ENCODE measurements around the gene MADD.

MADD gene

DNA sequence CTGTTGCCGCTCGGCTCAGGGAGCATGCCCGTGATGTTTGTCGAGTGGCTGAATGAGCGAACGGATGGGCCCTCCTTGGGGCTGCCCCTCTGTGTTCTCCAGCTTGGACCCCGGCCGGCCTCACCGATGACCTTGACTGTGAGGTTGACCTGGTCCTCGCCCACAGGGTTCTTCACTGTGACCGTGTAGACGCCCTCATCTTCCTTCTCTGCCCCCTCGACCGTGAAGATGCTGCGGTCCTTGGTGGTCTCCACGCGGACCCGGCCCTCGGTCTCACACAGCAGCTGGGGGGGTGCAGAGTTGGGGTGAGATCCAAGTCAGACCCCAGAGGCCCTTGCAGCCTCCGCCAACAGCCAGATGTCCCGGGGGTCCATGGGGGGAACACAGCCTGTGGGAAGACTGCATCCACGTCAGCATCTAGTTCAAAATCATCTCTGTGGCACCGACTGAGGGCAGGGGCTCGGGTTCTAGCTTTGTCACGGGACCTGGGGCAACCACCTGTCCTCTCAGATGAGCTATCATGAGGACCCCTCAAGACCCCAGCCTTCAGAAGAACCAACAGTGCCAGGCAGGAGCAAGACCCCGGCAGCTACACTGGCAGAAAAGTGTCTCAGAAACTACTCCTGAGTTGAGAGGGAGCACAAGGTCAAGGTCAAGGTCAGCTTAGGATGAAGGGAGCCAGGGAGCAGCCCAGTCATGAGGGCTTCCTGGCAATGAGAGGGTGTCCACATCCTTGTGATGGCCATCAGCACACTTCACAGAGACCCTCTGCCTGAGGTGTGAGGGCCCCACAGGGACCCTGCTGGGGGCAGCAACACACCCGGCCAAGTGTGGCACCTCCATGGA is 68.7 kb downstream of the MADD start:
- DNase-seq (ENCODE audit: low read depth in 2 of 2), result no peak

GRCh38 chr11:47340010-47340409 is 70.1 kb downstream of the MADD start:
- DNase-seq (ENCODE audit: low read depth in 2 of 2), result no peak

- DNase-seq (ENCODE audit: low read depth in 2 of 2), result no peak
These were observed 71.2 kb downstream of the MADD start for GRCh38 chr11:47340980-47341775.

GRCh38 chr11:47342036-47342803 is 72.3 kb downstream of the MADD start:
- DNase-seq (ENCODE audit: low read depth in 2 of 2), result no peak

DNA sequence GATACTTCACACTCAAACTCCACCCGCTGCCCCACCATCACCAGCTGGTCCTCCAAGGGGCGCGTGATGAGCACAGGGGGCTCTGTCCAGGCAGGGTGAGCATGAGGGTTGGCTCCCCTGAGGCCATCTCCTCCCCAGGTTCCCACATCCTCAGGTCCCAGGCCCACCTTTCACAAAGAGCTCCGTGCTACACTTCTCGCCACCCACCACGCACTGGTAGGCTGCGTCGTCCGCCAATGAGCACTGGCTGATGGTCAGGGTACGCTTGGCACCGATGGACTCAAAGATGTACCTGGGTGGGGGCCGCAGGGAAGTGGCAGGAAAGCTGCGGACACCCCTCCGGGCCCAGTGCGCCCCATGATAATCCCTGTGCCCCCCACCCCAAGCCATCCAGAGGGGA is 72.9 kb downstream of the MADD start:
- DNase-seq (ENCODE audit: low read depth in 2 of 2), result no peak

DNA sequence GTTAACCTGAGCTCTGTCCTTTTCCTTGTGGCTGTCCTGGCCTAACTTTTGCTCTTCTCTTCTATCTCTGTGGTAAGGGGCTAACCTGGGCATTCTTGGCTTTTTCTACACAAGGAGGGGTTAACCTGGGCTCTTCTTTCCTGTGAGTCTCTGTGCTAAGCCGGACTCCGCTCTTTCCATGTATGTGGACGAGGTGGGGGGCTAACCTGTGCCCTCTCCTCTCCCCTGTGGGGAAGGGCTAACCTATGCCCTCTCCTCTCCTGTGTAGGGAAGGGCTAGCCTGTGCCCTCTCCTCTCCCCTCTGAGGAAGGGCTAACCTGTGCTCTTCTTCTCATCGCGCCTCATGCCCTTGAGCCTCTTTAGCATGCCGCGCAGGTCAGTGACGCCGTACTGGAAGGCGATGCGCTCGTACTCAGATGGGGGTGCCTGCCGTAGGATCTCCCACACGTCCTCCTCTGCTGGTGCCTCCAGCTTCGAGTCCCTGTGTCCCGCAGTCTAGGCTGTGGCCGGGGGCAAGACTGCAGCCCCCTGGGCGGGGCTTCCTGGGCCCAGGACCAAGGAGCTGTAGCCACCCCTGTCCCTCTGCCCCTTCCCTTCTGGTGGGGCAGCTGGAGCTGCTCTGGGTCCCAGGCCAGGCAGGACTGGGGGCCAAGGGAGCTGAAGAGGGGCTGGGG is 76.1 kb downstream of the MADD start:
- no peak for DNase-seq (ENCODE audit: low read depth in 2 of 2)

- no peak for DNase-seq (ENCODE audit: low read depth in 2 of 2)
These were observed 77.2 kb downstream of the MADD start for GRCh38 chr11:47347137-47347536.

- no peak for DNase-seq (ENCODE audit: low read depth in 2 of 2)
These were observed 78.3 kb downstream of the MADD start for GRCh38 chr11:47348131-47348802.

DNA sequence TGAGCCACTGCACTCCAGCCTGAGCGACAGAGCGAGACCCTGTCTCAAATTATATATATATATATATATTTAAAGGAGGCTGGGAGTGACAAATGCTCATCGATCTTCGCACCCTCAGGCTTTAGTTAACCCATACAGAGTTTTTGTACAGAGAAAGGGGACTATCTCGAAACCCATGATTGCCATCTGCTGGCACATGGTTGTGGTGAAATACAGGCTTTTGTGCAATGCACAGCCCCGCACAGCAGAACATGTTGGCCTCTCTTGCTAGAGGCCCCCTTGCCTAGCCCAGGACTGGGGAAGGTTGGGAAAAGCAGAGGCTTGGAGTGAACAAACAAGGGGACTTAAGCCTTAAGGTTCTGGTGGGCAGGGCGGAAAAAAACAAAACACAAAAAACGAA is 78.9 kb downstream of the MADD start:
- DNase-seq (ENCODE audit: low read depth in 2 of 2), result no peak

DNA sequence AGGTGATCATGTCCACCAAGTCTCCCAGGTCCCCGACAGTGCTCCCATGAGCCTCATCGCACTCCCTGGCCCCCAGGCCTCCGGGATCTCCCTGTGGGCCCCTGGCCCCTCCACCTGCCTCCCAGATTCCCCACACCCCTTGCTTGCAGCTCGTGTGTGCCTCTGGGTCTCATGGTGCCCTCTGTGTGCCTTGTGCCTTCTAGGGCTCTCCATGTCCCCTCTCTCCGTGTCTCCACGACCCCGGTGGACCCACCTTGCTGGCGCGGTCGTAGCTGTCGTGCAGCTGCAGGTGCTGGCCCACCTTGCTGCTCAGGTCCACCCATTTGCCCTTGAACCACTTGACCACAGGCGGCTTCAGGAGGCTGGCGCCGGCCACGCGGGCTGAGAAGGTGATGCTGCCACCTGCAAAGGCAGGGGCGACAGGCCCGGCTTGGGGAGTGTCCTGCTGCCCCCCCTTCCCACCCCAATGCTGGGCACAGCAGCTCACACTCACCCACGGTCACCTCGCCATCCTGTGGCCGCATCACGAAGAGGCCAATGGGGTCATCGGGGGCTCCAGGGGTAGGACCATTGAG is 79.7 kb downstream of the MADD start:
- no peak for DNase-seq (ENCODE audit: low read depth in 2 of 2)

DNA sequence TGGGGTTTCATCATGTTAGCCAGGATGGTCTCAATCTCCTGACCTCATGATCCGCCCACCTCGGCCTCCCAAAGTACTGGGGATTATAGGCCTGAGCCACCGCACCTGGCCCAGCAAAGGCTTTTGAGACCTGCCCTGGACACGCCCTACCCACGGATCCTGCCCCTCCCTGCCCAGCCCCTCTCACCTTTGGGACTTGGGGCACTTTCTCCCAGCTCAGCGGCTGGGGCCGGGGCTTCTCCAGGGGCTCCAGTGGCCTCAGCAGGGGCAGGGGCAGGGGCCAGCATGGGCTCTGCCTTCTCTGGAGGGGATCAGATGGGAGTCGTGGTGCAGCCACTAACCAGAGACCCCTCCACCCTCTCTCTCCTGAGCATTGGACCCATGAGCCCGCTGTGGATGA is 80.4 kb downstream of the MADD start:
- no peak for DNase-seq (ENCODE audit: low read depth in 2 of 2)

GRCh38 chr11:47351156-47352126 is 81.5 kb downstream of the MADD start:
- no peak for DNase-seq (ENCODE audit: low read depth in 2 of 2)

DNA sequence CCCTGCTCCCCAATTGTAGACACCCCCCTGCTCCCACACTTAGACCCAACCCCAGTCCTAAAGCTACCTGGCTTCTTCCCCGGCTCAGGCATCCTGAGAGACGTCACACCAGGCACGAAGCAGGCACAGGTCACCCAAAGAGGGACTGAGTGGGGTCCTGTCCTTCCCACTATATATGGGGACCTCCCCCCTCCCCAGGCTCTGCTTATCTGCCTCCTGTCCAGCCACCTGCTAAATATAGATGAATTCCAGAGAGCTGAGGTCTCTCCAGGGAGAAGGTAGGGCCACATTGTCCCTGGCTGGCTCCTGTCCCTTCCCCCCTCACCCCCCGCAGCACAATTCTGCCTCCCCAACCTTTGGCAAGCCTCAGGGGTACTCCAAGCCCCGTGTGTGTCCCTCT is 82.6 kb downstream of the MADD start, which contains the start of gene MYBPC3:
Gene MYBPC3 (minus strand): TSS at position 147 of the 400 bp plus-strand sequence. CDS start 55 bp downstream, at position 92.
- DNase-seq (ENCODE audit: low read depth in 2 of 2), result no peak

DNA sequence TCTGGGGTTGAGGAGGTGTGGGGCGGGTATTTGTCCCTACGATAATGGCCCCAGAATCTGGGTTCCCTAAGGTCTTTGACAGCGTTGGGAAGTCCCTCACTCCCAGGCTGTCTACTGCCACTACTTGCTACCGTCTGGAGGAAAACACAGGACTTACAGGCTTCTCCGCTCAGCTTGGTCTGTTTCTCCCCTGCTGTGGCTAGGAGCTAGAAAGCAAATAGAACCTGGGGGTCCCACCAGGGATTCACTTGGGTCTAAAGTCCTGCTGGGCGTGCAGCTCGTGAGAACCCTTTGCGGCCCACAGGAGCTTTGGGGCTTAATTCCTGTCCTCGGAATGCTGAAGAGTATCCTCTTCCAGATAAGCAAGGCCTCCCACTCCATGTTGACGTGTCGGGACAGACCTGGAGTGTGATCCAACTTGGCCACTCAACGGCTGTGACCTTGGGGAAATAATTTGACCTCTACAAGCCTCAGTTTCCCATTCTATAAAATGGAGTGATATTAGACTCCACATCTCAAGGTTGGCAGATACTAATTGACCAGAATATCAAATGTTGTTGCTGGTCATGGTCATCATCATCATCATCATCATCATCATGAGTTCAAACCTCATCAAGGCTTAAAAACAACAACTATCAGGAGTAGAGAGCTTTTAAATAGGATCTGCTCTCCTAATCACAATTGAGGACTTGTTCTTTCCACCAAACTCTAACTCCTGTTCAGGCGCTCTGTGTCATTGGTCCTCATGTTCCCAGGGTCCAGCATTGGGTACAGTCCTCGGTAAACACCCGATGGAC is 84.2 kb downstream of the MADD start:
- no peak for DNase-seq (ENCODE audit: low read depth in 2 of 2)

- DNase-seq (ENCODE audit: low read depth in 2 of 2), result no peak
These were observed 85.0 kb downstream of the MADD start for GRCh38 chr11:47354913-47355282.

GRCh38 chr11:47355283-47356128 is 85.6 kb downstream of the MADD start:
- peak; percentile 43 to 54 for DNase-seq (ENCODE audit: low read depth in 2 of 2)

- no peak for DNase-seq (ENCODE audit: low read depth in 2 of 2)
These were observed 86.4 kb downstream of the MADD start for GRCh38 chr11:47356129-47356997.
